Testis (tissue), 3 donors: ENCODE results near the gene FBXL19. TPM values are rescaled to one million over a fixed set of nuclear protein-coding genes. Genes with fewer than 3 reads are reported as not detected.

Source experiments
- DNase-seq: peaks from one replicate; pipeline ENCODE4 v3.0.0-alpha.2; 2019
- H3K27ac ChIP-seq, 2 donors: fragments of 200-600 bp; sonication (generic); one replicate each; pipeline ENCODE4 v1.5.1; 2019
- H3K27me3 ChIP-seq: fragments of 200-600 bp; sonication (generic); one replicate; pipeline ENCODE4 v1.5.1; 2019
- H3K36me3 ChIP-seq: fragments of 200-600 bp; sonication (generic); one replicate; pipeline ENCODE4 v1.5.1; 2017; ENCODE audit warnings: low read depth; ENCODE audit errors: missing control alignments
- H3K4me1 ChIP-seq: fragments of 200-600 bp; sonication (generic); one replicate; pipeline ENCODE4 v1.5.1; 2019
- H3K4me3 ChIP-seq, 2 donors: fragments of 200-600 bp; sonication (generic); one replicate each; pipeline ENCODE4 v1.5.1; 2017 to 2019
- H3K9me3 ChIP-seq: fragments of 200-600 bp; sonication (generic); one replicate; pipeline ENCODE4 v1.5.1; 2017
- CTCF ChIP-seq, 3 experiments: fragments of 450-650 bp in 2 of 3; fragments of 200-600 bp in 1 of 3; sonication (generic) in 1 of 3; IDR thresholded peaks; one replicate each; pipeline ENCODE4 v1.5.1; 2016 to 2019; ENCODE audit warnings: antibody characterized with exemption in 3 of 3, mild to moderate bottlenecking in 2 of 3, moderate library complexity in 1 of 3
- POLR2A ChIP-seq: fragments of 450-650 bp; IDR thresholded peaks from one replicate; pipeline ENCODE4 v1.6.1; 2017; ENCODE audit warnings: antibody characterized with exemption, mild to moderate bottlenecking, moderate library complexity
- WGBS, 2 donors: methylation state at CpG; one replicate each; pipeline ENCODE4 v1.1.5; 2018; 5-methylcytosine and 5-hydroxymethylcytosine counted together
- intact Hi-C: fragments of 100-400 bp; cut with DNase I; formaldehyde crosslinking; loops from one replicate; pipeline ENCODE4 v1.15.1; 2023; ENCODE audit warnings: low total_unique reads
- polyA plus RNA-seq: library from polyadenylated mRNA; stranded (reverse); fragments of 350-450 nt; fragmentation: Illumina TruSeq; extraction: RNeasy Lipid Tissue Mini Kit (QIAGEN cat#74804); gene quantifications from one replicate; pipeline ENCODE4 v1.2.3, GENCODE V29; 2014; ENCODE audit warnings: low read depth, low replicate concordance; ENCODE audit not compliant: insufficient read depth
- total RNA-seq, 2 donors: library from RNA; depleted of rRNA; stranded (reverse); fragments of >200 nt; gene quantifications; one replicate each; pipeline ENCODE4 v1.2.3, GENCODE V29; 2016

The FBXL19 gene
- total and polyA plus RNA-seq, 3 donors from 2014 or later = 47.0 to 149 (median 142) TPM

DNA sequence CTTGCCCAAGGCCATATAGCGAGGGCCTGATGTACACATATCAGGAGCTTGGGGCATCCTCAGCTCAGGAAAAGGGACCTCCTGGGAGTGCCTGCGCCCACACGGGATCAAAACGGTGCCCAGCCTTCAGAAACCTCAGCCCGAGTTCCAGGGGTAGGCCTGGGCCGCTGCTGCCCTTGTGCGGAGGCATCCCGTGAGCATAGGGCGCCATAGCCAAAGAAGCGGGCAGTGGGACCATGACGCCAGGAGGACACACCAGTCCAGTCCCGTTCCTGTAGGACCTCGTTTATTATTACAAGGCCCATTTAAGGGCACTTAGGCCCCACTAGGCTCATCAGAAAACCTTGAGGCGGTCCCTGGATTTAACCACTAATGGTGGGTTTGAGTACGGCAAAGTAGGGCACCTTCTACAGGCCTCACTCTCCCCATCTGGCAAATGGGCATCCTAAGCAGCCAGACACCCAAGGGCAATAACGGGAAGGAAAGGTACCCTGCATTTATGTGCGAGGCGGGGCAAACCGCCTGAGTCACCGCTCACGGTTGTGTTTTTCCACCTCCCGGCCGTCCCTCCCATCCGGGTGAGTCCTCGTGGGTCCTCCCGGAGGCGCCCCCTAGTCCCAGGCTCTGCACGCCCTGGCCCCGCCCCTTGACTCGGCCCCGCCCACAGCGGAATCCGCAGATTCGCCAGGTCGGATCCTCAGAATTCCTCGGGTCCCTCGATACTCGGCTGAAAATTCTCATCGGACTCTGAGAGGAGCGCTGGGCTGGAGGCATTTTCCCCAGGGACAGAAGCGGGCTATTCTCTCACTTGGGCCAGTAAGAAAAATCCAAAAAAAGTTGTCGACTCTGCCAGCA lies 33.5 kb downstream of the FBXL19 start:
- Histone ChIP-seq H3K9me3 (no peaks in the 10 kb centered on the region), H3K4me1 (peaks cover 20% of the 10 kb centered on the region), H3K36me3 (no peaks in the 10 kb centered on the region), H3K27ac (peak overlapping the region; percentile 96 to 97), H3K27me3 (no peaks in the 10 kb centered on the region), H3K4me3 (peak overlapping the region; percentile 87 to 98)
- TF ChIP-seq CTCF (IDR thresholded peaks at IDR 0.05) = peak in 1 of 3 experiments; percentile 8
- TF ChIP-seq POLR2A = no peak
- intact Hi-C loops = no loop called here
- DNase-seq = peak; percentile 78
- WGBS, 2 donors = 25 to 29% methylated on average over 18 to 41 of the region's 42 CpGs

DNA sequence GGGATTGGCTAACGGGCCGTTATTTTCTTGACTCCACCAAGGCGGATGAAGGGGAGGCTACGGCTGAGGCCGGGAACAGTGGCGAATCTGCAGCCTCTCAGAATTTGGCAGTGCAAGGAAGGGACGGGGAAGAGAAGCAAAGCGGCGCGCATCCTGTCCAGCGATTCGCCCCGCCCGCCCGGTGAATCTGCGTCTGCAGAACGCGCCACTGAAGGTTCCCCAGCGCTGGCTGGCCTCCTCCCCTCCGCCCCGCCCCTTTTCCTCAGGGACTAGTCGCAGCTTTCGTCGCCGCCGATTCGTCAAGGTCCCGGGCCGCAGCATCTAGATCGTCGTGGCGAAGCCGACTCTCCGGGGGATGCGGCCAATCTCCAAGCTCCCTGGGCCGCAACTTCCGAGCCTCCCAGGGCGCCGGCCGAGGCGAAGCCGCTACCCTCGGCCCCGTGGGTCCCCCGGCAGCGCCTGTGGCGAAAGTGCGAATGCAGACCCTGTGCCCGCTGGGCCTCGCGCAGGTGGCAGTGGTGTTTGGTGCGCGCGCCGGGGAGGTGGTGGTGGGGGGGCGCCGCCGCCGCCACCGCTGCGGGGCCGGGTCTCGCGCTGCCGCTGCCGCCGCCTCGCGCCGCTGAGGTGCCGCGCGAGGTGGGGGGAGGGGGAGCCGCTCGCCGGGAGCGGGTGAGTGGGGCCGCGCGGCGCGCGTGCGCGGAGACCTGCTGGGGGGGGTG lies 34.2 kb downstream of the FBXL19 start, which contains the start of gene SETD1A:
SETD1A (plus strand) TSS at position 299 of the 719 bp plus-strand sequence. CDS start 978 bp downstream, outside the sequence.
- peak in 1 of 3 experiments; percentile 4 for TF ChIP-seq CTCF (IDR thresholded peaks at IDR 0.05)
- TF ChIP-seq POLR2A = no peak
- Histone ChIP-seq H3K27me3 (no peaks in the 10 kb centered on the region), H3K9me3 (no peaks in the 10 kb centered on the region), H3K27ac (peak within 1 kb of the TSS; percentile 96 to 97), H3K4me3 (peak within 1 kb of the TSS; percentile 87 to 98), H3K36me3 (no peaks in the 10 kb centered on the region), H3K4me1 (peaks cover 19% of the 10 kb centered on the region)
- WGBS, 2 donors = 0% methylated on average over 19 to 75 of the region's 85 CpGs
- intact Hi-C loops = no loop called here
- peak; percentile 97 for DNase-seq

- Histone ChIP-seq H3K9me3 (no peaks in the 10 kb centered on the region), H3K27me3 (no peaks in the 10 kb centered on the region), H3K36me3 (no peaks in the 10 kb centered on the region), H3K4me1 (peaks cover 14% of the 10 kb centered on the region), H3K27ac (peak overlapping the region; percentile 96 to 97), H3K4me3 (peak overlapping the region; percentile 87 to 98)
- 10 to 15% methylated on average over 19 to 24 of the region's 55 CpGs for WGBS, 2 donors
- TF ChIP-seq CTCF (IDR thresholded peaks at IDR 0.05) = no peak
- no peak for TF ChIP-seq POLR2A
- intact Hi-C loops = no loop called here
- DNase-seq = peak; percentile 67
Observed at GRCh38 chr16:30958175-30959079, 35.1 kb downstream of the FBXL19 start.

GRCh38 chr16:30961384-30961783 lies 38.0 kb downstream of the FBXL19 start:
- 92 to 93% methylated on average over 11 of the region's 11 CpGs for WGBS, 2 donors
- intact Hi-C loops = no loop called here

More at GRCh38 chr16:30961384-30961783, 38.0 kb downstream of the FBXL19 start:
- H3K36me3 ChIP-seq = no peaks in the 10 kb centered on the region
- peaks cover 8% of the 10 kb centered on the region for H3K4me1 ChIP-seq
- no peak overlapping the region for H3K27ac ChIP-seq
- TF ChIP-seq POLR2A (no peak), CTCF (IDR thresholded peaks at IDR 0.05) (no peak)
- no peak for DNase-seq
- no peaks in the 10 kb centered on the region for H3K9me3 ChIP-seq
- no peaks in the 10 kb centered on the region for H3K27me3 ChIP-seq
- H3K4me3 ChIP-seq = no peak overlapping the region
